H9 (cell line): ENCODE results near the gene CCDC148. TPM values are rescaled to one million over a fixed set of nuclear protein-coding genes. Genes with fewer than 3 reads are reported as not detected.

ENCODE experiments used
- DNase-seq: peaks from one replicate; pipeline ENCODE4 v3.0.0-alpha.2; 2017
- H2AFZ ChIP-seq: one replicate; pipeline ENCODE4 v1.6.1; 2013; ENCODE audit warnings: mild to moderate bottlenecking, low read length, control low read depth, moderate library complexity
- H2AK5ac ChIP-seq: 2 replicates; pipeline ENCODE4 v1.6.1; 2013; ENCODE audit warnings: low read length, control low read depth, mixed read lengths; ENCODE audit not compliant: insufficient read length
- H2BK120ac ChIP-seq: one replicate; pipeline ENCODE4 v1.6.1; 2013; ENCODE audit warnings: low read depth, mild to moderate bottlenecking, low read length, control low read depth, inconsistent platforms; ENCODE audit not compliant: poor library complexity, severe bottlenecking
- H2BK12ac ChIP-seq: 2 replicates; pipeline ENCODE4 v1.6.1; 2013; ENCODE audit warnings: low read length, control low read depth, mixed read lengths, low read depth; ENCODE audit not compliant: insufficient read length
- H2BK15ac ChIP-seq: 2 replicates; pipeline ENCODE4 v1.6.1; 2013; ENCODE audit warnings: low read depth, low read length, control low read depth
- H2BK20ac ChIP-seq: one replicate; pipeline ENCODE4 v1.6.1; 2013; ENCODE audit warnings: low read depth, mild to moderate bottlenecking, low read length, control low read depth, inconsistent platforms; ENCODE audit not compliant: poor library complexity, severe bottlenecking
- H2BK5ac ChIP-seq: 2 replicates; pipeline ENCODE4 v1.6.1; 2013; ENCODE audit warnings: low read length, control low read depth, mixed read lengths; ENCODE audit not compliant: insufficient read length
- H3K14ac ChIP-seq: 2 replicates; pipeline ENCODE4 v1.6.1; 2013; ENCODE audit warnings: low read length, control low read depth; ENCODE audit not compliant: insufficient read depth
- H3K18ac ChIP-seq: 2 replicates; pipeline ENCODE4 v1.6.1; 2013; ENCODE audit warnings: low read depth, mild to moderate bottlenecking, mixed read lengths, low read length, control low read depth; ENCODE audit not compliant: insufficient read length
- H3K23ac ChIP-seq: 2 replicates; pipeline ENCODE4 v1.6.1; 2013; ENCODE audit warnings: low read length, control low read depth, mixed read lengths, low read depth; ENCODE audit not compliant: insufficient read length
- H3K23me2 ChIP-seq: 2 replicates; pipeline ENCODE4 v1.6.1; 2013; ENCODE audit warnings: low read depth, mild to moderate bottlenecking, mixed read lengths, low read length, control low read depth; ENCODE audit not compliant: insufficient read length, poor library complexity, severe bottlenecking
- H3K27ac ChIP-seq: 2 replicates; pipeline ENCODE4 v1.5.1; 2013; ENCODE audit warnings: low read length, control low read depth, mixed read lengths, low read depth; ENCODE audit not compliant: insufficient read length
- H3K27me3 ChIP-seq: 2 replicates; pipeline ENCODE4 v1.6.1; 2013; ENCODE audit warnings: low read length, control low read depth, inconsistent platforms; ENCODE audit not compliant: insufficient read depth
- H3K4ac ChIP-seq: 2 replicates; pipeline ENCODE4 v1.6.1; 2013; ENCODE audit warnings: low read depth, mild to moderate bottlenecking, control low read depth, inconsistent platforms, low read length, moderate library complexity
- H3K4me1 ChIP-seq: 2 replicates; pipeline ENCODE4 v1.6.1; 2013; ENCODE audit warnings: low read length, control low read depth, inconsistent platforms; ENCODE audit not compliant: insufficient read depth
- H3K4me2 ChIP-seq: 2 replicates; pipeline ENCODE4 v1.6.1; 2013; ENCODE audit warnings: low read length, control low read depth, mixed read lengths; ENCODE audit not compliant: insufficient read length, insufficient read depth
- H3K56ac ChIP-seq: 2 replicates; pipeline ENCODE4 v1.6.1; 2013; ENCODE audit warnings: low read depth, mild to moderate bottlenecking, mixed read lengths, low read length, control low read depth; ENCODE audit not compliant: insufficient read length
- H3K79me1 ChIP-seq: 2 replicates; pipeline ENCODE4 v1.6.1; 2013; ENCODE audit warnings: low read depth, mild to moderate bottlenecking, moderate library complexity, low read length, control low read depth, inconsistent platforms; ENCODE audit not compliant: insufficient read depth, poor library complexity, severe bottlenecking
- H3K79me2 ChIP-seq: 2 replicates; pipeline ENCODE4 v1.6.1; 2013; ENCODE audit warnings: low read length, control low read depth, inconsistent platforms; ENCODE audit not compliant: insufficient read depth
- H3K9ac ChIP-seq: 2 replicates; pipeline ENCODE4 v1.6.1; 2013; ENCODE audit warnings: low read length, control low read depth, mixed read lengths; ENCODE audit not compliant: insufficient read length; ENCODE audit errors: extremely low read depth
- H3K9me3 ChIP-seq: one replicate; pipeline ENCODE4 v1.6.1; 2013; ENCODE audit warnings: low read depth, low read length, inconsistent platforms; ENCODE audit not compliant: control insufficient read depth
- H3T11ph ChIP-seq: one replicate; pipeline ENCODE4 v1.6.1; 2013; ENCODE audit warnings: mild to moderate bottlenecking, low read length, control low read depth, inconsistent platforms
- H4K20me1 ChIP-seq: one replicate; pipeline ENCODE4 v1.6.1; 2013; ENCODE audit not compliant: control insufficient read depth, insufficient read length, insufficient read depth
- H4K5ac ChIP-seq: 2 replicates; pipeline ENCODE4 v1.6.1; 2013; ENCODE audit warnings: low read depth, mild to moderate bottlenecking, mixed read lengths, low read length, control low read depth; ENCODE audit not compliant: insufficient read length
- H4K8ac ChIP-seq: replicated peaks from 2 replicates; pipeline ENCODE4 v1.6.1; 2013; ENCODE audit warnings: low read length, control low read depth, mixed read lengths, low read depth; ENCODE audit not compliant: insufficient read length
- H4K91ac ChIP-seq: 2 replicates; pipeline ENCODE4 v1.6.1; 2013; ENCODE audit warnings: low read depth, mild to moderate bottlenecking, moderate library complexity, mixed read lengths, low read length, control low read depth; ENCODE audit not compliant: insufficient read length
- H3K27ac Mint-ChIP-seq, 3 experiments: 2 replicates in 2 of 3; 3 replicates in 1 of 3; pipeline ENCODE4 v1.8.0; 2020 to 2021; ENCODE audit warnings: mixed read lengths in 3 of 3, mild to moderate bottlenecking in 1 of 3, moderate library complexity in 1 of 3
- H3K27me3 Mint-ChIP-seq: 2 replicates; pipeline ENCODE4 v1.8.0; 2021; ENCODE audit warnings: low read depth, mild to moderate bottlenecking, moderate library complexity, mixed read lengths
- H3K36me3 Mint-ChIP-seq, 3 experiments: 2 replicates in 2 of 3; 3 replicates in 1 of 3; pipeline ENCODE4 v1.8.0; 2020 to 2021; ENCODE audit warnings: low read depth in 3 of 3, mixed read lengths in 3 of 3; ENCODE audit not compliant: insufficient read depth in 1 of 3
- H3K4me1 Mint-ChIP-seq, 2 experiments: 2 replicates each; pipeline ENCODE4 v1.8.0; 2020; ENCODE audit warnings: mixed read lengths in 2 of 2
- H3K4me3 Mint-ChIP-seq, 2 experiments: 2 replicates in 1 of 2; 3 replicates in 1 of 2; pipeline ENCODE4 v1.8.0; 2020 to 2021; ENCODE audit warnings: mild to moderate bottlenecking in 2 of 2, mixed read lengths in 2 of 2, moderate library complexity in 1 of 2
- H3K9me3 Mint-ChIP-seq, 2 experiments: 2 replicates in 1 of 2; 3 replicates in 1 of 2; pipeline ENCODE4 v1.8.0; 2020; ENCODE audit warnings: mild to moderate bottlenecking in 2 of 2, mixed read lengths in 2 of 2, moderate library complexity in 1 of 2
- WGBS: extraction: QIAGEN DNeasy Blood & Tissue Kit; methylation state at CpG from one replicate; pipeline ENCODE4 v1.1.7; 2013; ENCODE audit warnings: missing lambda C conversion rate, low lambda C conversion rate, mixed read lengths; ENCODE audit not compliant: insufficient read length; ENCODE audit errors: extremely low coverage; 5-methylcytosine and 5-hydroxymethylcytosine counted together
- total RNA-seq: library from RNA; stranded (reverse); gene quantifications from 2 replicates; pipeline ENCODE4 v1.2.1, GENCODE V29; 2021
- TF ChIP-seq, protein P1 (sequence below): fragments of 200-600 bp; sonication (generic); conservative IDR thresholded peaks from 3 replicates; pipeline ENCODE4 v1.8.0; 2021; ENCODE audit warnings: antibody characterized with exemption, mild to moderate bottlenecking

Gene CCDC148
- total RNA-seq, 1 experiment from 2014 or later: 1.5 TPM

DNA sequence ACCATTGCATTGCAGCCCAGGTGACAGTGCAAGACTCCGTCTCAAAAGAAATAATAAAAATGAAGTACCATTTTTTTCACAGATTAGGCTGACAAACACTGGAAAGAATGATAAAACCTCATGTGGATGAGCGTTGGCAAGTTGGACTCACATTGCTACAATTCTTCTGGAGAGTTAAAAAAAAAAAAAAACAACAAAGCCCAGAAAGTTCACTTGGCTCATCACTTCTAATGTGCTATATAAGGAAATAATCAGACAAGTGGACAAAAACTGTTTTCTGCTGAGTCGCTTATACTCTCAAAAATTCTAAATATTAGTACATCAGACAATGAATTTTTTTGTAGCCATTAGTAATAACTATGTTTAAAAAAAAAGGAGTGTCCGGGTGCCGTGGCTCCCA, 38.6 kb upstream of the CCDC148 start:
- H3K27ac ChIP-seq: no peak overlapping the region
- no peak overlapping the region for H3K4me3 Mint-ChIP-seq
- no peak overlapping the region for H3K56ac ChIP-seq
- no peak overlapping the region for H2AFZ ChIP-seq
- no peak overlapping the region for H3K4me2 ChIP-seq
- H3K4me1 ChIP-seq: no peaks in the 10 kb centered on the region; the same call in 1 of the 2 replicates
- H4K91ac ChIP-seq: no peak overlapping the region
- no peak for DNase-seq
- no peak overlapping the region for H2AK5ac ChIP-seq
- no peak overlapping the region for H2BK20ac ChIP-seq
- WGBS: no CpG with 5 or more reads among the region's 5 CpGs
- no peak overlapping the region for H3T11ph ChIP-seq
- H3K9me3 ChIP-seq: no peaks in the 10 kb centered on the region
- H3K23ac ChIP-seq: no peak overlapping the region
- H3K79me2 ChIP-seq: peaks cover 8% of the 10 kb centered on the region; the same call in 1 of the 2 replicates
- no peak overlapping the region for H2BK12ac ChIP-seq
- H3K79me1 ChIP-seq: peaks cover 6% of the 10 kb centered on the region
- H3K4ac ChIP-seq: no peak overlapping the region
- H4K8ac ChIP-seq: no peak overlapping the region
- no peak overlapping the region for H2BK120ac ChIP-seq
- H3K9ac ChIP-seq: no peak overlapping the region
- no peaks in the 10 kb centered on the region for H3K23me2 ChIP-seq
- no peak overlapping the region for H2BK5ac ChIP-seq
- TF ChIP-seq, protein P1, sequence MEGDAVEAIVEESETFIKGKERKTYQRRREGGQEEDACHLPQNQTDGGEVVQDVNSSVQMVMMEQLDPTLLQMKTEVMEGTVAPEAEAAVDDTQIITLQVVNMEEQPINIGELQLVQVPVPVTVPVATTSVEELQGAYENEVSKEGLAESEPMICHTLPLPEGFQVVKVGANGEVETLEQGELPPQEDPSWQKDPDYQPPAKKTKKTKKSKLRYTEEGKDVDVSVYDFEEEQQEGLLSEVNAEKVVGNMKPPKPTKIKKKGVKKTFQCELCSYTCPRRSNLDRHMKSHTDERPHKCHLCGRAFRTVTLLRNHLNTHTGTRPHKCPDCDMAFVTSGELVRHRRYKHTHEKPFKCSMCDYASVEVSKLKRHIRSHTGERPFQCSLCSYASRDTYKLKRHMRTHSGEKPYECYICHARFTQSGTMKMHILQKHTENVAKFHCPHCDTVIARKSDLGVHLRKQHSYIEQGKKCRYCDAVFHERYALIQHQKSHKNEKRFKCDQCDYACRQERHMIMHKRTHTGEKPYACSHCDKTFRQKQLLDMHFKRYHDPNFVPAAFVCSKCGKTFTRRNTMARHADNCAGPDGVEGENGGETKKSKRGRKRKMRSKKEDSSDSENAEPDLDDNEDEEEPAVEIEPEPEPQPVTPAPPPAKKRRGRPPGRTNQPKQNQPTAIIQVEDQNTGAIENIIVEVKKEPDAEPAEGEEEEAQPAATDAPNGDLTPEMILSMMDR: no peak
- no peaks in the 10 kb centered on the region for H4K20me1 ChIP-seq
- no peak overlapping the region for H3K27ac Mint-ChIP-seq
- H3K36me3 Mint-ChIP-seq: no peaks in the 10 kb centered on the region
- H3K27me3 Mint-ChIP-seq: no peaks in the 10 kb centered on the region
- no peak overlapping the region for H3K14ac ChIP-seq
- H2BK15ac ChIP-seq: no peak overlapping the region
- no peaks in the 10 kb centered on the region for H3K9me3 Mint-ChIP-seq
- H3K4me1 Mint-ChIP-seq: peaks cover 49 to 56% of the 10 kb centered on the region in 2 experiments
- H4K5ac ChIP-seq: no peak overlapping the region
- H3K18ac ChIP-seq: no peak overlapping the region
- no peaks in the 10 kb centered on the region for H3K27me3 ChIP-seq
